Measurements from ENCODE around the gene MACROD2. TPM values are rescaled to one million over a fixed set of nuclear protein-coding genes. Genes with fewer than 3 reads are reported as not detected.

MACROD2 gene
- total RNA-seq, 1 donor from 2014 or later: 3.1 TPM

DNA sequence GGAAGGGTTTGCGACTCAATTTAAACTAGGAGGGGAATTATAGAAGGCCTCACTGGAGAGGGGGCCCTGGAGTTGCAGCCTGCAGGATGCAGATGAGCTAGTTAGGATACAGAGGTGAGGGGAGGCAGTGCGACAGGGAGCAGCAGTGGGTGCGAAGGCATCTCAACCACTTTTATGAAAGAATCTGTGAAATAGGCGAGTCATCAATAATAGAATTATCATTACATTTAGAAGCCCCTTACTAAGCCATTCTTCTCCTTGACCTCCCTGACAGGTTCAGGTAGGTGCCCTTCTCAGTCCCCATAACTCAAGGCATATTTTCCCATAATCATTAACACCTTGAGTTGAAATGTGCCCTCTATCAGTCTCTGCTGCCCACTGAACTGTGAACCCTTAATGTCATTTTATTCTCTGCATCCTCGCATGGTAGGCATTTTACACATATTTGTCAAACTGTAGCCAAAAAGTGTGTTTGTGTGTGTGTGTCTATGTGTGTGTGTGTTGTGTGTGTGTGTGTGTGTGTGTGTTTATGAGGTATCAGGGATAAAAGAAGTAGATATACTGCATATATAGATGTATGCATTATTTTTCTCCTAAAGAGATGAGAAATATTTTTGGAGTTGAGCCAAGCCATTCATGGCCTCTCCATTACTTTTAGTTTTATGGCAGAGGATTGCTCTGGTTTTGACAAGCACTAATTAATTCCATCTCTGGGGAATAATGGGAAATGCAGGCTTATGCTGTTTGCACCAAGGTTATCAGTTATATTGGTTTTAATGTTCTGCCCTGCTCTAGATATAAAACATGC, 1679.1 kb downstream of the MACROD2 start:
- H3K4me3 ChIP-seq (ENCODE audit: low read length in 3 of 3): no peak overlapping the region
- H3K9me3 ChIP-seq (ENCODE audit: control insufficient read depth in 3 of 3, low read length in 3 of 3): no peaks in the 10 kb centered on the region
- H3K9ac ChIP-seq (ENCODE audit: low read depth in 1 of 3, low read length in 3 of 3): no peak overlapping the region
- no peaks in the 10 kb centered on the region for H3K4me1 ChIP-seq (ENCODE audit: control insufficient read depth in 3 of 3, insufficient read depth in 3 of 3, low read length in 3 of 3)
- H3K27me3 ChIP-seq (ENCODE audit: control insufficient read depth in 3 of 3, insufficient read depth in 3 of 3, low read length in 3 of 3): no peaks in the 10 kb centered on the region
- no peak overlapping the region for H3K27ac ChIP-seq (ENCODE audit: low read depth, low read length)
- no peaks in the 10 kb centered on the region for H3K36me3 ChIP-seq (ENCODE audit: control insufficient read depth in 3 of 3, insufficient read depth in 3 of 3, low read length in 3 of 3)

DNA sequence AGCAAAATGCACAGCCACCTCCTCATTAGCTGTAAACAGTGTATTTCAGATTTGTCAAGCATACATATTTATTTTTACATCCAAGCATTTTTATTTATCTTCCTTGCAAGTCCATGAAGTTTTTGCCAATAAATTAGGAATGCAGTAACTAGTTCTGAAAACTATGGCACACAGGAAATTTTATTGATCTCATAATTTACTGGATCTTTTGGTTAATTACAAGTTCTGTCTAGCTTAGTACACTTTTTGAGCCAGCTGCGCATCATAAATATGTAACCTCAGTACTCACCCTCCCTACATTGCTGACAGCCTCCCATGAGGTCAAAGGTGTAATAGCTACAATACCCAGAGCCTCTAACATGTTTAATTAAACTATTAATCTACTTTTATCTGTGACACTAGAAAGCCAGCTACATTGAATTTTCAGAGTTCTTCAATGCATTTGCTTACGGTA, 1679.8 kb downstream of the MACROD2 start:
- Histone ChIP-seq H3K9ac (ENCODE audit: low read depth in 1 of 3, low read length in 3 of 3) (no peak overlapping the region), H3K4me1 (ENCODE audit: control insufficient read depth in 3 of 3, insufficient read depth in 3 of 3, low read length in 3 of 3) (no peaks in the 10 kb centered on the region), H3K4me3 (ENCODE audit: low read length in 3 of 3) (no peak overlapping the region), H3K27ac (ENCODE audit: low read depth, low read length) (no peak overlapping the region), H3K27me3 (ENCODE audit: control insufficient read depth in 3 of 3, insufficient read depth in 3 of 3, low read length in 3 of 3) (no peaks in the 10 kb centered on the region), H3K36me3 (ENCODE audit: control insufficient read depth in 3 of 3, insufficient read depth in 3 of 3, low read length in 3 of 3) (no peaks in the 10 kb centered on the region), H3K9me3 (ENCODE audit: control insufficient read depth in 3 of 3, low read length in 3 of 3) (no peaks in the 10 kb centered on the region)

DNA sequence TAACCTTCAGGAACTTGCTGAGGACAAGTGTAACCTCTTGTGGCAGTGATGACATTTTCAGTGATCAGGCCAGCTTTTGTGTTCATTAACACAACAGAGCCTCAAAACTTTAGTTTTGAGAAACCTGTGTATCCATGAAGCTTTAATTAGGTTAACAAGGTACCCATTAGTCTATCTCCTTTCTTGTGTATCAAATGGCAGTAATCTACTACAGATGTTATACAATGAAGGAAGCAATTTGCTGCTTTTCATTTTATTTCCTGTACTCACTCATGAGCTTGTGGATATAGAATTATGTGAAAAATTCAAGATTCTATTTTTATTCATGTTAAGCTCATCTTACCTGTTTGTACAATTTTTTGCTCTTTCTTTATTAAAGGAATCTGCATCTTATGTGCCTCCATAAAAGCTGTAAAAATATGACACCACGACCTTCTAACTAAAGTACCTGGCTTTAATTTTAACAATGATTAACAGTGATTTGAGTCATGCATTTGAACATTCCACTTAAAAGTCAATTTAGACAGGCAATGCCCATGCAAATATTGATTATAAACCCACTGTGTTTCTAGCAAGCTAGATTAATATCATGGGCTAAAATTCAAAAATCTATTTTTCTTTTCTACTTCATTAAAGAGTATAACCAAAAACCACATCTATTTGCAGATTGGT, 1680.6 kb downstream of the MACROD2 start:
- no peaks in the 10 kb centered on the region for H3K4me1 ChIP-seq (ENCODE audit: control insufficient read depth in 3 of 3, insufficient read depth in 3 of 3, low read length in 3 of 3)
- no peak overlapping the region for H3K9ac ChIP-seq (ENCODE audit: low read depth in 1 of 3, low read length in 3 of 3)
- H3K4me3 ChIP-seq (ENCODE audit: low read length in 3 of 3): no peak overlapping the region
- no peaks in the 10 kb centered on the region for H3K36me3 ChIP-seq (ENCODE audit: control insufficient read depth in 3 of 3, insufficient read depth in 3 of 3, low read length in 3 of 3)
- no peak overlapping the region for H3K27ac ChIP-seq (ENCODE audit: low read depth, low read length)
- H3K9me3 ChIP-seq (ENCODE audit: control insufficient read depth in 3 of 3, low read length in 3 of 3): no peaks in the 10 kb centered on the region
- H3K27me3 ChIP-seq (ENCODE audit: control insufficient read depth in 3 of 3, insufficient read depth in 3 of 3, low read length in 3 of 3): no peaks in the 10 kb centered on the region

DNA sequence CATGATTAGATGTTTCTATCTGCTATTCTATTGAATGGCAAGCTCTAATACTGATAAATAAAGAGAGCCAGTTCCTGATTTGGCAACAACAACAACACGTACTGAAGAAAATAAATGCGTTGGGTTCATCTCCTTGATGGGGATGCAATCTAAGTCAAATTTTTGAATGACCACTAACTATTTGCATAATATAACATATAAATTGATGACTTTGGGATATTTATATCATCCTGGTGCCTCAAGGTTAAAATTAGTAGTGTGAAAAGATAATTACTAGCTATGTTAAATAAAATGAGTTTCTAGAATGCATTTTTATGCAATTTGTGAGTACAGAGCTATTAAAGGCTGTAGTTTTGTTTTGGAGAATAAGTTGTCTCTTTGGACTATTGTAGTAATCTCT, 1681.5 kb downstream of the MACROD2 start:
- Histone ChIP-seq H3K27ac (ENCODE audit: low read depth, low read length) (no peak overlapping the region), H3K9ac (ENCODE audit: low read depth in 1 of 3, low read length in 3 of 3) (peak overlapping the region in 1 of 3 donors; percentile 4), H3K27me3 (ENCODE audit: control insufficient read depth in 3 of 3, insufficient read depth in 3 of 3, low read length in 3 of 3) (no peaks in the 10 kb centered on the region), H3K4me3 (ENCODE audit: low read length in 3 of 3) (no peak overlapping the region), H3K36me3 (ENCODE audit: control insufficient read depth in 3 of 3, insufficient read depth in 3 of 3, low read length in 3 of 3) (no peaks in the 10 kb centered on the region), H3K4me1 (ENCODE audit: control insufficient read depth in 3 of 3, insufficient read depth in 3 of 3, low read length in 3 of 3) (no peaks in the 10 kb centered on the region), H3K9me3 (ENCODE audit: control insufficient read depth in 3 of 3, low read length in 3 of 3) (no peaks in the 10 kb centered on the region)

DNA sequence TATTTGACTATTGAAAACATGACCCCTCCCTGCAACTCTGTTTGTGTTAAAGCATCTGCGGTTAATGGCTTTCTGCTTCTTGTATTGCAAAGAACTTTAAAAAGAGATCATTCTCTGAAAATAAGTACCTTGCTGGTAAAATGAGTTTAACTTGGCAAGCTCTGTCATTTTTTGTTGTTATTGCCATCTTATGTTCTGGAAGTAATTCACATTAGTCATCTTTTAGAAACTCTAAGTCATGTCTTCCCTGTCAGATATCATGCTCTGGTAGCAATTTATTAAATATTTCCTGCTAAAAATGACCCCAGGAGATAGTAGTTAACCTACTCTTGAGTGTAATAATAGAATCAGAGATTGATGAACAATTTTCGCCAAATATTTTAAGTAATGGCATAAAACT, 1687.4 kb downstream of the MACROD2 start:
- no peak overlapping the region for H3K27ac ChIP-seq (ENCODE audit: low read depth, low read length)
- no peaks in the 10 kb centered on the region for H3K4me1 ChIP-seq (ENCODE audit: control insufficient read depth in 3 of 3, insufficient read depth in 3 of 3, low read length in 3 of 3)

DNA sequence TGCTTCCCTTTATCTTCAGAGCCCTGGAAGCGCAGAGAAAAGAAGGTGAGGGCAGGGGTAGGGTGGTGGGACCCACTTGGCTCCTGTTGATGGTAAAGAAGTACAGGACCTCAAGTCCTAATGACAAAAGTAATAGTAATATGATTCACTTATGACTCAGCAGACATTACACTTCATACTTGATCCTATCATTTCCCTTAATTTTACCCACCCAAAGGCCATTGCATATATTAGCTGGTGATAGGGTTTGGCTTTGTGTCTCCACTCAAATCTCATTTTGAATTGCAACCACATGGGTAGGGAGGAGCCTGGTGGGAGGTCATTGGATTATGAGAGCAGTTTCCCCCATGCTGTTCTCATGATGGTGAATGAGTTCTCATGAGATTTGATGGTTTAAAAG, 1697.3 kb downstream of the MACROD2 start:
- H3K4me1 ChIP-seq (ENCODE audit: control insufficient read depth in 3 of 3, insufficient read depth in 3 of 3, low read length in 3 of 3): no peaks in the 10 kb centered on the region
- no peaks in the 10 kb centered on the region for H3K9me3 ChIP-seq (ENCODE audit: control insufficient read depth in 3 of 3, low read length in 3 of 3)
- H3K27me3 ChIP-seq (ENCODE audit: control insufficient read depth in 3 of 3, insufficient read depth in 3 of 3, low read length in 3 of 3): no peaks in the 10 kb centered on the region
- no peaks in the 10 kb centered on the region for H3K36me3 ChIP-seq (ENCODE audit: control insufficient read depth in 3 of 3, insufficient read depth in 3 of 3, low read length in 3 of 3)
- no peak overlapping the region for H3K27ac ChIP-seq (ENCODE audit: low read depth, low read length)
- no peak overlapping the region for H3K4me3 ChIP-seq (ENCODE audit: low read length in 3 of 3)
- no peak overlapping the region for H3K9ac ChIP-seq (ENCODE audit: low read depth in 1 of 3, low read length in 3 of 3)

More for the DNA sequence above, 1687.4 kb downstream of the MACROD2 start:
- H3K27me3 ChIP-seq (ENCODE audit: control insufficient read depth in 3 of 3, insufficient read depth in 3 of 3, low read length in 3 of 3): no peaks in the 10 kb centered on the region
- H3K9ac ChIP-seq (ENCODE audit: low read depth in 1 of 3, low read length in 3 of 3): no peak overlapping the region
- H3K36me3 ChIP-seq (ENCODE audit: control insufficient read depth in 3 of 3, insufficient read depth in 3 of 3, low read length in 3 of 3): no peaks in the 10 kb centered on the region
- H3K4me3 ChIP-seq (ENCODE audit: low read length in 3 of 3): no peak overlapping the region
- no peaks in the 10 kb centered on the region for H3K9me3 ChIP-seq (ENCODE audit: control insufficient read depth in 3 of 3, low read length in 3 of 3)

DNA sequence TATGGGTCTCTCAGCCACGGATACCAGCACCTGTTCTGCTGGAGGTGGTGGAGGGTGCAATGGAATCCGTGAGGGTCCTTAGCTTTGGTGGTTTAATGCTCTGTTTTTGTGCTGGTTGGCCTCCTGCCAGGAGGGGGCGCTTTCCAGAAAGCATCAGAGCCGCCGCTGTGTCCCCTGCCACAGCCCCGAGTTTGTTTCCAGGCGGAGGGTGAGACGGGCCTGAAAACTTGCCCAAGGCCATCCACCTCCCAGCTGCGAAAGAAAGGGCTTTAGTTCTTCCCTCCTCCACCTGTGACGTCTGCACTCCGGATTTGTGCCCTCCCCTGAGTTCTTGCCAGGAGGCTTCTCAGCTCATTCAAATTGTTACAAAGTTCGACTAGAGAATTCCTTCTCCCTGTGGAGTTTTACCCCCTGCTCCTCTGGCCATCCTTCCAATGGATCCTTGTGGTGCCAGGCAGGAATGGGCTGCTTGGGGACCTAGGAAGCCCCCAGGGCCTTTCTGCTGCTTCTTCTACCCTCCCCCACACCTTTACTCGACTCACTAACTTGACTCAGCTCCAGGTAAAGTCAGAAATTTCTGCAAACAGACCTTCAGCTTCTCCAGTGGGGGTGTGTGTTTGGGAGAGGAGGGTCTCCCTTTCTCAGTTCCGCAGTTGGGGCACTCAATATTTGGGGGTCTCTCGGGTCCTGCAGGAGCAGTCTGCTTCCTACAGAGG, 1704.3 kb downstream of the MACROD2 start:
- no peaks in the 10 kb centered on the region for H3K36me3 ChIP-seq (ENCODE audit: control insufficient read depth in 3 of 3, insufficient read depth in 3 of 3, low read length in 3 of 3)
- H3K4me3 ChIP-seq (ENCODE audit: low read length in 3 of 3): no peak overlapping the region
- H3K27ac ChIP-seq (ENCODE audit: low read depth, low read length): no peak overlapping the region
- no peaks in the 10 kb centered on the region for H3K9me3 ChIP-seq (ENCODE audit: control insufficient read depth in 3 of 3, low read length in 3 of 3)
- H3K4me1 ChIP-seq (ENCODE audit: control insufficient read depth in 3 of 3, insufficient read depth in 3 of 3, low read length in 3 of 3): no peaks in the 10 kb centered on the region
- H3K27me3 ChIP-seq (ENCODE audit: control insufficient read depth in 3 of 3, insufficient read depth in 3 of 3, low read length in 3 of 3): no peaks in the 10 kb centered on the region
- no peak overlapping the region for H3K9ac ChIP-seq (ENCODE audit: low read depth in 1 of 3, low read length in 3 of 3)

DNA sequence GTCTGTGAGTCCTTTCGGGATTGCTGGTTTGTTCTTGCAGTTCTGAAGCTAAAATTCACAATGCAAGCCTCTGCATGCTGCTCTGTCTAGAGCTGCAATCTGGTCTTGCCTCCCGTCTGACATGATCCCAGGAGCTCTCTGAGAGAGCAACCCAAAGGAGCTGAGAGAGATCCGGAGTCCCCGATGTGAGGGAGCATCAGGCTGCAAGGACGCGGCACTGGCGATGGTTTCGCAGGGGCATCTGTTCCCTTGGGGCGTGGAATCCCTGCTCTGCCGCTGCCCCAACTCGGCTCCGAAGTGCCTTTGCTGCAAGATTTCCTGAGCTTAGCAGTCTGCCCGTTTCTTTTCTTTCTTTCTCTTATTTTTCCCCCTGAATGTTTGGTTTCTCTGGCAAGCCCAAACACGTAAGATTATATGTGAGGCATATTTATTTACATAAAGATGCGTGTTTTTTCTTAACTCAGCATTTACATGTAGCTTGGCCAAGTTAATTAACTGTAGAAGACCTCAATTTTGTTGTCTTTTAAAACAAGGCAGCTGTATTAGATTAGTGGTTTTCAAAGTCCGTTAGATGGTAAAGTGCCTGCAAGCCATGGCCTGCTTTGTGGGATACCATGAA, 1704.9 kb downstream of the MACROD2 start:
- H3K9me3 ChIP-seq (ENCODE audit: control insufficient read depth in 3 of 3, low read length in 3 of 3): no peaks in the 10 kb centered on the region

DNA sequence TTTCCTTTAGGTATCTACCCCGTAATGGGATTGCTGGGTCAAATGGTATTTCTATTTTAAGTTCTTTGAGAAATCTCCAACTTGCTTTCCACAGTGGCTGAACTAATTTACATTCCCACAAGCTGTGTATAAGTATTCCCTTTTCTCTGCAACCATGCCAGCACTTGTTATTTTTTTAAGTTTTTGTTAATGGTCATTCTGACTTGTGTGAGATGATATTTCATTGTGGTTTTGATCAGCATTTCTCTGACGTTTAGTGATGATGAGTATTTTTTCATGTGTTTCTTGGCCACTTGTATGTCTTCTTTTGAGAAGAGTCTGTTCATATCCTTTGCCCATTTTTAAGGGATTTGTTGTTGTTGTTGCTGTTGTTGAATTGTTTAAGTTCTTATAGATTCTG, 1706.8 kb downstream of the MACROD2 start:
- no peaks in the 10 kb centered on the region for H3K27me3 ChIP-seq (ENCODE audit: control insufficient read depth in 3 of 3, insufficient read depth in 3 of 3, low read length in 3 of 3)
- no peak overlapping the region for H3K4me3 ChIP-seq (ENCODE audit: low read length in 3 of 3)
- H3K27ac ChIP-seq (ENCODE audit: low read depth, low read length): no peak overlapping the region
- H3K4me1 ChIP-seq (ENCODE audit: control insufficient read depth in 3 of 3, insufficient read depth in 3 of 3, low read length in 3 of 3): no peaks in the 10 kb centered on the region
- H3K9ac ChIP-seq (ENCODE audit: low read depth in 1 of 3, low read length in 3 of 3): no peak overlapping the region
- H3K36me3 ChIP-seq (ENCODE audit: control insufficient read depth in 3 of 3, insufficient read depth in 3 of 3, low read length in 3 of 3): no peaks in the 10 kb centered on the region
- no peaks in the 10 kb centered on the region for H3K9me3 ChIP-seq (ENCODE audit: control insufficient read depth in 3 of 3, low read length in 3 of 3)

More for the DNA sequence above, 1704.9 kb downstream of the MACROD2 start:
- no peaks in the 10 kb centered on the region for H3K4me1 ChIP-seq (ENCODE audit: control insufficient read depth in 3 of 3, insufficient read depth in 3 of 3, low read length in 3 of 3)
- H3K27ac ChIP-seq (ENCODE audit: low read depth, low read length): no peak overlapping the region
- no peak overlapping the region for H3K4me3 ChIP-seq (ENCODE audit: low read length in 3 of 3)
- H3K36me3 ChIP-seq (ENCODE audit: control insufficient read depth in 3 of 3, insufficient read depth in 3 of 3, low read length in 3 of 3): no peaks in the 10 kb centered on the region
- no peak overlapping the region for H3K9ac ChIP-seq (ENCODE audit: low read depth in 1 of 3, low read length in 3 of 3)
- H3K27me3 ChIP-seq (ENCODE audit: control insufficient read depth in 3 of 3, insufficient read depth in 3 of 3, low read length in 3 of 3): no peaks in the 10 kb centered on the region

Measured in skeletal muscle tissue (tissue), 4 donors.